CD14-positive monocyte (primary cell): Measurements from ENCODE around the gene GALNT17. TPM values are rescaled to one million over a fixed set of nuclear protein-coding genes. Genes with fewer than 3 reads are reported as not detected.

Experiments
- DNase-seq, 3 donors: peaks; one replicate each; pipeline ENCODE4 v3.0.0-alpha.2; 2011 to 2022
- H2AFZ ChIP-seq: 2 replicates; pipeline ENCODE4 v1.6.0; 2012; ENCODE audit warnings: mild to moderate bottlenecking, low read depth, low read length, inconsistent platforms; ENCODE audit not compliant: insufficient read depth, poor library complexity, severe bottlenecking
- H3K27ac ChIP-seq, 2 donors: 1 replicate in 1 of 2; 2 replicates in 1 of 2; pipeline ENCODE4 v1.5.1; 2012 to 2013; ENCODE audit warnings: low read length in 2 of 2, control low read depth in 1 of 2, inconsistent platforms in 1 of 2, low read depth in 1 of 2, mild to moderate bottlenecking in 1 of 2
- H3K27me3 ChIP-seq, 2 donors: one replicate each; pipeline versions ENCODE4 v1.6.0 to v1.6.1; 2011 to 2013; ENCODE audit warnings: low read length in 2 of 2; ENCODE audit not compliant: control insufficient read depth in 2 of 2, insufficient read depth in 2 of 2
- H3K36me3 ChIP-seq, 2 donors: replicated peaks in 1 of 2; 1 replicate in 1 of 2; 2 replicates in 1 of 2; pipeline versions ENCODE4 v1.5.1 to v1.6.1; 2012 to 2013; ENCODE audit warnings: low read length in 2 of 2, control low read depth in 1 of 2, inconsistent platforms in 1 of 2, mild to moderate bottlenecking in 1 of 2; ENCODE audit not compliant: insufficient read depth in 2 of 2, control insufficient read depth in 1 of 2
- H3K4me1 ChIP-seq, 2 donors: 1 replicate in 1 of 2; 2 replicates in 1 of 2; pipeline versions ENCODE4 v1.5.1 to v1.6.1; 2012 to 2013; ENCODE audit warnings: low read length in 2 of 2, control low read depth in 1 of 2, inconsistent platforms in 1 of 2, mild to moderate bottlenecking in 1 of 2, moderate library complexity in 1 of 2; ENCODE audit not compliant: insufficient read depth in 2 of 2, control insufficient read depth in 1 of 2
- H3K4me2 ChIP-seq: replicated peaks from 2 replicates; pipeline ENCODE3; 2012; ENCODE audit warnings: low read length, moderate library complexity, mild to moderate bottlenecking; ENCODE audit not compliant: poor library complexity, severe bottlenecking; ENCODE audit errors: extremely low read depth
- H3K4me3 ChIP-seq, 3 experiments: fragments of 200-600 bp in 1 of 3; sonication (generic) in 1 of 3; replicated peaks in 1 of 3; 1 replicate in 2 of 3; 2 replicates in 1 of 3; pipeline ENCODE4 v1.5.1; 2011 to 2013; ENCODE audit warnings: low read length in 3 of 3, mild to moderate bottlenecking in 3 of 3, control low read depth in 2 of 3, low read depth in 2 of 3, inconsistent platforms in 1 of 3, moderate library complexity in 1 of 3
- H3K79me2 ChIP-seq: 2 replicates; pipeline ENCODE4 v1.6.0; 2012; ENCODE audit warnings: mild to moderate bottlenecking, control low read depth, inconsistent platforms, low read length, moderate library complexity; ENCODE audit not compliant: insufficient read depth
- H3K9ac ChIP-seq: 2 replicates; pipeline ENCODE4 v1.6.0; 2017; ENCODE audit warnings: low read length, mild to moderate bottlenecking; ENCODE audit not compliant: insufficient read depth, poor library complexity, severe bottlenecking
- H3K9me3 ChIP-seq, 2 donors: replicated peaks in 1 of 2; 1 replicate in 1 of 2; 2 replicates in 1 of 2; pipeline versions ENCODE4 v1.5.1 to v1.6.1; 2012 to 2013; ENCODE audit warnings: low read length in 2 of 2, control low read depth in 1 of 2; ENCODE audit not compliant: control insufficient read depth in 1 of 2, insufficient read depth in 1 of 2
- H4K20me1 ChIP-seq: 2 replicates; pipeline ENCODE4 v1.6.0; 2012; ENCODE audit warnings: mild to moderate bottlenecking, low read length, control low read depth, moderate library complexity; ENCODE audit not compliant: insufficient read depth
- H3K27ac Mint-ChIP-seq, 7 donors: one replicate each; pipeline ENCODE4 v1.8.0; 2020; ENCODE audit warnings: mild to moderate bottlenecking in 7 of 7, mixed read lengths in 7 of 7, moderate library complexity in 6 of 7, inconsistent platforms in 2 of 7
- H3K27me3 Mint-ChIP-seq, 3 donors: one replicate each; pipeline ENCODE4 v1.8.0; 2021 to 2022; ENCODE audit warnings: low read depth in 3 of 3, mild to moderate bottlenecking in 3 of 3, mixed read lengths in 3 of 3, moderate library complexity in 3 of 3, inconsistent platforms in 1 of 3
- H3K36me3 Mint-ChIP-seq, 2 donors: one replicate each; pipeline ENCODE4 v1.8.0; 2020; ENCODE audit warnings: mixed read lengths in 2 of 2, inconsistent platforms in 1 of 2, mild to moderate bottlenecking in 1 of 2
- H3K4me1 Mint-ChIP-seq: one replicate; pipeline ENCODE4 v1.8.0; 2020; ENCODE audit warnings: mild to moderate bottlenecking, mixed read lengths
- H3K4me3 Mint-ChIP-seq, 2 donors: one replicate each; pipeline ENCODE4 v1.8.0; 2020; ENCODE audit warnings: mild to moderate bottlenecking in 2 of 2, mixed read lengths in 2 of 2, moderate library complexity in 1 of 2
- H3K9me3 Mint-ChIP-seq, 7 donors: one replicate each; pipeline ENCODE4 v1.8.0; 2020 to 2022; ENCODE audit warnings: mixed read lengths in 7 of 7, mild to moderate bottlenecking in 6 of 7, moderate library complexity in 6 of 7, inconsistent platforms in 2 of 7
- WGBS: methylation state at CpG from one replicate; pipeline ENCODE4 v1.1.5; 2013; ENCODE audit warnings: missing lambda C conversion rate; ENCODE audit not compliant: insufficient coverage; 5-methylcytosine and 5-hydroxymethylcytosine counted together
- intact Hi-C, 2 donors: fragments of 100-400 bp; cut with micrococcal nuclease; formaldehyde crosslinking; loops; one replicate each; pipeline versions ENCODE4 v1.15.0 to v1.15.1; 2023
- polyA plus RNA-seq, 3 donors: library from polyadenylated mRNA; depleted of rRNA in 1 of 3; unstranded in 2 of 3; stranded (reverse) in 1 of 3; fragments of 300-500 nt in 2 of 3; fragments of >200 nt in 1 of 3; fragmentation: Illumina TruSeq in 2 of 3; gene quantifications; 1 replicate in 2 of 3; 2 replicates in 1 of 3; pipeline ENCODE4 v1.2.3, GENCODE V29; 2012 to 2021
- TF ChIP-seq, protein P1 (sequence below): fragments of 200-600 bp; IDR thresholded peaks from one replicate; pipeline ENCODE4 v1.8.0; 2022; ENCODE audit warnings: antibody characterized with exemption, mild to moderate bottlenecking

Gene GALNT17
- polyA plus RNA-seq, 3 donors: not detected

DNA sequence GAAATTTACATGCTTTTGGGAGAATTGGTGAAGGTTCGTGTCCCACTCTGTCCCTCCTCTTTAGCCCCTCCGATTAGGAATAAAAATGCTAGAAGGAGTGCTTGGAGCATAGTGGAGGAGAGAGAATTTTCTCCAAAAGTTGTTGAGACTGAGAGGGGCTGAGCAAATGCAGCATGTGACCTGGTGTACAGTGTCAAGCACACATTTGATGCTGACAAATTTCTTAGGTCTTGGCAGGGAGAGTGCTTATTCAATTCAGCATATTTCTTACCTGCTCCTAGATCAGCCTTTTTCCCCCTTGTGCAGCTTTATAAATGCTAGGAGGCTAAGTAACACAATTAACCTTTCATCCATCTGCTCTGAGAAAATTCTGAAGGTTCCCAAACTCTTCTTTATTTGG is 189.0 kb downstream of the GALNT17 start:
- no peak overlapping the region for H3K9ac ChIP-seq
- TF ChIP-seq, protein P1, sequence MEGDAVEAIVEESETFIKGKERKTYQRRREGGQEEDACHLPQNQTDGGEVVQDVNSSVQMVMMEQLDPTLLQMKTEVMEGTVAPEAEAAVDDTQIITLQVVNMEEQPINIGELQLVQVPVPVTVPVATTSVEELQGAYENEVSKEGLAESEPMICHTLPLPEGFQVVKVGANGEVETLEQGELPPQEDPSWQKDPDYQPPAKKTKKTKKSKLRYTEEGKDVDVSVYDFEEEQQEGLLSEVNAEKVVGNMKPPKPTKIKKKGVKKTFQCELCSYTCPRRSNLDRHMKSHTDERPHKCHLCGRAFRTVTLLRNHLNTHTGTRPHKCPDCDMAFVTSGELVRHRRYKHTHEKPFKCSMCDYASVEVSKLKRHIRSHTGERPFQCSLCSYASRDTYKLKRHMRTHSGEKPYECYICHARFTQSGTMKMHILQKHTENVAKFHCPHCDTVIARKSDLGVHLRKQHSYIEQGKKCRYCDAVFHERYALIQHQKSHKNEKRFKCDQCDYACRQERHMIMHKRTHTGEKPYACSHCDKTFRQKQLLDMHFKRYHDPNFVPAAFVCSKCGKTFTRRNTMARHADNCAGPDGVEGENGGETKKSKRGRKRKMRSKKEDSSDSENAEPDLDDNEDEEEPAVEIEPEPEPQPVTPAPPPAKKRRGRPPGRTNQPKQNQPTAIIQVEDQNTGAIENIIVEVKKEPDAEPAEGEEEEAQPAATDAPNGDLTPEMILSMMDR: no peak

DNA sequence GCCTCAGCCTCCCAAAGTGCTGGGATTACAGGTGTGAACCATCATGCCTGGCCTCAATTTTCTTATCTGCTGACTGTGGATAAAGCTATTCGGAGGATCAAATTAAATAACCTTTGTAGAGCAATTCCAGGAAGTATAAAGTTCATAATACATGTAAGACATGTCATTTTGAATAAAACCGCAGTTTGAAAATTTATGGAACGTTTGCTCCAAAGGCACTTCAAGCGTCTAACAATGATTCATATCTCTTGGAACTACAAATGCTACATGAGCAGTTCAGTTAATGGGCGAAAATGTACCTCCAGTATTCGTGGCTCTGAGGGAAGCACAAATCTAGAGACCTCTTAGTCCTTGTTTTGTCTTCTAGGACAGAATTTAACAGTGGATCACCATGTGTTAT is 190.3 kb downstream of the GALNT17 start:
- no peaks in the 10 kb centered on the region for H3K27me3 Mint-ChIP-seq
- H3K4me1 Mint-ChIP-seq: no peaks in the 10 kb centered on the region
- DNase-seq: no peak
- intact Hi-C loops: no loop called here
- H3K9me3 ChIP-seq: peaks cover 17 to 18% of the 10 kb centered on the region in 2 donors
- no peak overlapping the region for H3K4me3 ChIP-seq
- H3K9ac ChIP-seq: no peak overlapping the region
- TF ChIP-seq, protein P1: no peak
- WGBS: 80% methylated on average over 5 of the region's 6 CpGs
- H3K4me1 ChIP-seq: no peaks in the 10 kb centered on the region
- H3K9me3 Mint-ChIP-seq: peaks cover 4 to 26% (median 10%) of the 10 kb centered on the region in 7 donors
- H3K36me3 ChIP-seq: no peaks in the 10 kb centered on the region
- no peaks in the 10 kb centered on the region for H4K20me1 ChIP-seq
- no peak overlapping the region for H2AFZ ChIP-seq
- no peak overlapping the region for H3K27ac Mint-ChIP-seq
- H3K27me3 ChIP-seq: no peaks in the 10 kb centered on the region
- H3K36me3 Mint-ChIP-seq: no peaks in the 10 kb centered on the region
- H3K79me2 ChIP-seq: no peaks in the 10 kb centered on the region
- H3K4me3 Mint-ChIP-seq: no peak overlapping the region
- H3K27ac ChIP-seq: no peak overlapping the region
- no peak overlapping the region for H3K4me2 ChIP-seq

More for the DNA sequence above, 189.0 kb downstream of the GALNT17 start:
- Histone ChIP-seq H3K27me3 (no peaks in the 10 kb centered on the region), H3K9me3 (peaks cover 21 to 27% of the 10 kb centered on the region in 2 donors), H3K36me3 (no peaks in the 10 kb centered on the region), H3K4me3 (no peak overlapping the region), H3K4me1 (no peaks in the 10 kb centered on the region), H2AFZ (no peak overlapping the region), H4K20me1 (no peaks in the 10 kb centered on the region), H3K27ac (no peak overlapping the region), H3K79me2 (no peaks in the 10 kb centered on the region), H3K4me2 (no peak overlapping the region)
- no peak overlapping the region for H3K27ac Mint-ChIP-seq
- peaks cover 6 to 33% (median 14%) of the 10 kb centered on the region in 7 donors for H3K9me3 Mint-ChIP-seq
- H3K27me3 Mint-ChIP-seq: no peaks in the 10 kb centered on the region
- H3K4me1 Mint-ChIP-seq: no peaks in the 10 kb centered on the region
- no peaks in the 10 kb centered on the region for H3K36me3 Mint-ChIP-seq
- DNase-seq: no peak
- intact Hi-C loops: no loop called here
- no peak overlapping the region for H3K4me3 Mint-ChIP-seq
- WGBS: no CpG with 5 or more reads among the region's 2 CpGs
